ENCODE data around the gene PVR.
"Not testable (repeated sequence)": the region's sequence is repeated elsewhere in the genome, so short reads cannot be mapped to it uniquely, and the experiment has no call there.

The PVR gene

DNA sequence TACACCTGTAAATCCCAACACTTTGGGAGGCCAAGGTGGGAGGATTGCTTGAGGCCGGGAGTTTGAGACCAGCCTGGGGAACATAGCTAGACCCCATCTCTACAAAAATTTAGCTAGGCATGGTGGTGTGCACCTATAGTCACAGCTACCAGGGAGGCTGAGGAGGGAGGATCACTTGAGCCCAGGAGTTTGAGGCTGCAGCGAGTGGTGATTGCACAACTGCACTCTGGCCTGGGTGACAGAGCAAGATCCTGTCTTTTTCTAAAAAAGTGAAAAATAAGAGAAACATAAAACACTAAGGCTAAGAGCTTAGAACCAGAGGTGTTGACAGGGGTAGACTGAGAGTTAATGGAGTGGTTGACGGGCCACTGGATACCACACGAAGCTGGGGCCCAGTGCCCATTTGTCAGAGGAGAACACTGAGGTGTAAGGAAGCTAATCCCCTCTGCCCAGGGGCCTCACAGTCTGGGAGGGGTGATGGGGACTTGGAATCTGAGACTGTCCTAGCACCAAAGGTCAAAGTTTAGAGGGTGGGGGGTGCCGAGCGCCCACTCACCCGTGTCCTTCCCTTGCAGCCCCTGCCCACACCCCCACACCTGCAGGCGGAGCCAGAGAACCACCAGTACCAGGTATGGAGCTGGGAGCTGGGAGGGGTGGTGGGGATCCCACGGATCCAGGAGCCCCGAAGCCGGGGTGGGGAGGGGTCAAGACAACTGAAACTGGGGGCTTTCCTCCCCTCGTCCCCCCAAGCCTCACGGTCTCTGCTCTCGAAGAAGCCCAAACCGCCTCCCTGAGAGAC lies 38.5 kb downstream of the PVR start:
- TF ChIP-seq, protein P1, sequence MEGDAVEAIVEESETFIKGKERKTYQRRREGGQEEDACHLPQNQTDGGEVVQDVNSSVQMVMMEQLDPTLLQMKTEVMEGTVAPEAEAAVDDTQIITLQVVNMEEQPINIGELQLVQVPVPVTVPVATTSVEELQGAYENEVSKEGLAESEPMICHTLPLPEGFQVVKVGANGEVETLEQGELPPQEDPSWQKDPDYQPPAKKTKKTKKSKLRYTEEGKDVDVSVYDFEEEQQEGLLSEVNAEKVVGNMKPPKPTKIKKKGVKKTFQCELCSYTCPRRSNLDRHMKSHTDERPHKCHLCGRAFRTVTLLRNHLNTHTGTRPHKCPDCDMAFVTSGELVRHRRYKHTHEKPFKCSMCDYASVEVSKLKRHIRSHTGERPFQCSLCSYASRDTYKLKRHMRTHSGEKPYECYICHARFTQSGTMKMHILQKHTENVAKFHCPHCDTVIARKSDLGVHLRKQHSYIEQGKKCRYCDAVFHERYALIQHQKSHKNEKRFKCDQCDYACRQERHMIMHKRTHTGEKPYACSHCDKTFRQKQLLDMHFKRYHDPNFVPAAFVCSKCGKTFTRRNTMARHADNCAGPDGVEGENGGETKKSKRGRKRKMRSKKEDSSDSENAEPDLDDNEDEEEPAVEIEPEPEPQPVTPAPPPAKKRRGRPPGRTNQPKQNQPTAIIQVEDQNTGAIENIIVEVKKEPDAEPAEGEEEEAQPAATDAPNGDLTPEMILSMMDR (IDR thresholded peaks at IDR 0.05; ENCODE audit: borderline replicate concordance, insufficient read depth, low read depth, low read length): no peak
- H3K4me3 ChIP-seq (ENCODE audit: low read depth, low read length): no peak overlapping the region

DNA sequence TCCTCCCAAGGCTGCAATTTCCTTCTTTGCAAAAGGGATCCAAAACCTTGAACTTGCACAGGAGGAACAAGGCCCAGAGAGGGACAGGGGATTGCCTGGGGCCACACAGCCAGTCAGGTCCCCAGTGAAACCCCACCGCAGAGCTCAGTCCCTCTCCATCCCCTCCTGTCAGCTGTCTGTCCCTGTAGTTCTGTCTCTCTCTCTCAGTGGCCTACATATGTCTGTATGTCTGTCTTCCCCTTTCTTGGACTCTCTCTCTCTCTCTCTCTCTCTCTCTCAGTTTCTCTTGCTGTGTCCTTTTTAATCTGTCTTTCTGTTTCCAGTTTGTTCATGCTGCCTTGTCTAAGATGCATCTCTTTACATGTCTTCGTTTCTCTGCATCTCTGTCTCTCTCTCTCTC lies 39.1 kb downstream of the PVR start:
- no peak overlapping the region for H3K4me3 ChIP-seq (ENCODE audit: low read depth, low read length)
- TF ChIP-seq, protein P1 (IDR thresholded peaks at IDR 0.05; ENCODE audit: borderline replicate concordance, insufficient read depth, low read depth, low read length): no peak

DNA sequence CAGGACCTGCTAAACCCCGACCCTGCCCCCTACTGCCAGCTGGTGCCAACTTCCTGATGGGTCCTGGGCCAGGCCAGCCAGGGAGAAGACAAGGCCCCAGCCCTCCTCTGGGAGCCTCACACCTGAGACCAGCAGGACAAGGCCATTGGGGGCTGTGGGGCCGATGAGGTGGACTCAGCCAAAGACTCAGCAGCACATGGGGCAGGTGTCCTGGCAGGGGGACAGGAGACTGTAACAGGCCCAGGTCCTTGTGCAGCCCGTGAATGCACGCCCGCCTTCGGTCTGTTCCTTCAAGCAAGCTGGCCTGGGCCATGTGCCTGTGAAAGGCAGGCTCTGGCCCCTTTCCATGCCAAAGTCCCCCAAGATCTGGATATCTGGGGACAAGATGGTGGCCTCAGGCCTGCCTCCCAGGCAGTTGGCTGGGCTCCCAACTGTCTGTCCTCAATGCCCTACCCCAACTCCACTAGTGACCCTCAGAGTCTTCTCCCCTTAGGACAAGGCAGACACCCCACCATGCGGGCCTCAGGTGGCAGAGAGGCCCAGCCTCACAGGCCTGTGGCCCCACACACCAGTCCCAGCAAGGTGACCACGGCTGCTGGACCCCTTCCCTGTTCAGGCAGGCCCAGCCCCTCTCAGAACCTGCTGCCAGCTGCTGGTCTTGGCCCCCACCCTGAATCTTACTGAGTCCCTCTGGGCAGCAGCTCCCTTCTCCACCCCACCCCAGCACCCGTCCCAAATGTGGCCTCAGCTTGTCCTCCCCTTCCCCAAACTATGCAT lies 39.9 kb downstream of the PVR start:
- TF ChIP-seq, protein P1 (IDR thresholded peaks at IDR 0.05; ENCODE audit: borderline replicate concordance, insufficient read depth, low read depth, low read length): no peak
- no peak overlapping the region for H3K4me3 ChIP-seq (ENCODE audit: low read depth, low read length)

DNA sequence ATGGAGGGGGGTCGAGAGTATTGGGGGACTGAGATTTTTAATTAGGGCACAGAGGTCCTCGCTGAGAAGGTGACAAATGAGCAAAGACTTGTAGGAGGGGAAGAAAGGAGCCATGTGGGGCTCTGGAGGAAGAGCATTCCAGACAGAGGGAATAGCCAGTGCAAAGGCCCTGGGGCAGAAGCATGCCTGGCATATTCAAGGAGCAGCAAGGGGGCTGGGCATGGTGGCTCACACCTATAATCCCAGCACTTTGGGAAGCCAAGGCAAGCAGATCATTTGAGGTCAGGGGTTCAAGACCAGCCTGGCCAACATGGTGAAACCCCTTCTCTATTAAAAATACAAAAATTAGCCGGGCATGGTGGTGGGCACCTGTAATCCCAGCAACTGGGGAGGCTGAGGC lies 40.7 kb downstream of the PVR start:
- not testable (repeated sequence) for H3K4me3 ChIP-seq (ENCODE audit: low read depth, low read length)

DNA sequence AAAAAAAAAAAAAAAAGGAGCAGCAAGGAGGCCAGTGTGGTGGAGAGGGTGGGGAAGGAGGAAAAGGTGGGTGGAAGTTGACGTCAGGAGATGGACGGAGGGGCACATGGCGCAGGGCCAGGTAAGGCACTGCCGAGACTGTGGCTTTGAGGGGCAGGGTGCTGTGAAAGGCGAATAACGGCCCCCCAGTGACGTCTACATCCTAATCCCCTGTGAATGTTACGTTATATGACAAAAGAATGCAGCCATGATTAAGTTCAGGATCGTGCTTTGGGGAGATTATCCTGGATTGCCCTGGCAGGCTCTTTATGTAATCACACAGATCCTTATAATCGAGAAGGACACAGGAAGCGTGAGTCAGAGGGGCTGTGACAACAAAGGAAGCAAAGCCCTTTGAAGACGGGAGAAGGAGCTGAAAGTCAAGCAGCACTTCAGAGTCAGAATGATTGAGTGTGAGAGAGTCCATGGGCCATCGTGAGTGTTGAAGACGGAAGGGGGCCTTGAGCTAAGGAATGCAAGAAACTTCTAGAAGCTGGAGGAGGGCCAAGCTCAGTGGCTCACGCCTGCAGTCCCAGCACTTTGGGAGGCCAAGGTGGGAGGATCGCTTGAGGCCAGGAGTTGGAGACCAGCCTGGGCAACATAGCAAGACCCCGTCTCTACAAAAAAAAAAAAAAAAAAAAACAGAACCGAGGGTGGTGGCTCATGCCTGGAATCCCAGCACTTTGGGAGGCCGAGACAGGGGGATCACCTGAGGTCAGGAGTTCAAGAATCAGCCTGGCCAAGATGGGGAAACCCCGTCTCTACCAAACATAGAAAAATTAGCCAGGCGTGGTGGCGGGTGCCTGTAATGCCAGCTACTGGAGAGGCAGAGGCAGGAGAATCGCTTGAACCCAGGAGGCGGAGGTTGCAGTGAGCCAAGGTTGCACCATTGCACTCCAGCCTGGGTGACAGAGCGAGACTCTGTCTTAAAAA lies 41.5 kb downstream of the PVR start:
- TF ChIP-seq, protein P1 (IDR thresholded peaks at IDR 0.05; ENCODE audit: borderline replicate concordance, insufficient read depth, low read depth, low read length): no peak
- no peak overlapping the region for H3K4me3 ChIP-seq (ENCODE audit: low read depth, low read length)

DNA sequence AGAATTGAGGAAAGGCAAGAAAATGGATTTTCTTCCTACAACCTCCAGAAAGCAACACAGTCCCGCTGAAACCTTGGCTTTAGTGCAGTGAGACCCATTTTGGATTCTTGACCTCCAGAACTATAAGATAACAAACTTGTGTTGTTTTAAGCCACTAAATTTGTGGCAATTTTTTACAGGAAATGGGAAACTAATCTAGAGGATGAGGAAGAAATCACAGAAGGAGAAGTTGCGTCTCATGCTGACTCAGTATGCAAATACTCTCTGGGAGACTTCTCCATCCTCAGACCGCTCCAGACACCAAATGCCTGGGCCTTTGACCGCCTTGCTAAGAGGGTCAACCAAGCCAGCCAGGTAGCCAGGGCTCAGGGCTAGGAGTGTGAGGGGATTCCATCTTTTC lies 42.2 kb downstream of the PVR start:
- H3K4me3 ChIP-seq (ENCODE audit: low read depth, low read length): no peak overlapping the region
- TF ChIP-seq, protein P1 (IDR thresholded peaks at IDR 0.05; ENCODE audit: borderline replicate concordance, insufficient read depth, low read depth, low read length): no peak

DNA sequence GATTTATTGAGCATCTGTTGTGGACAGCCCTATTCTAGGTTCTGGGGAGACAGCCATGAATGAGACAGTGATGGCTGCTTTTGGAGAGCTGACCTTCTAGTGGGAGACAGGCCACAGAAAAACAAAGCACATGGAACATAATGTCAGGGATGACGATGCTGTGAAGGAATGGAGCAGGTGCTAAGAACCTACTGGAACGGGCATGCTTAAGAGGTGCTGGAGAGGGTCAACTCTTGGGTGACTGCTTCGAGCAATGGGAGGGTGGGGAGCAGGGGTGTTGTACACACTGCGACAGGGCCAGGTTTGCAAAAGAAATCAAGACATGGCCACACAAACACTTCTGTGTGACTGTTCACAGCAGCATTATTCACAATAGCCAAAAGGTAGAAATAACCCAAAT lies 43.2 kb downstream of the PVR start:
- H3K4me3 ChIP-seq (ENCODE audit: low read depth, low read length): no peak overlapping the region
- TF ChIP-seq, protein P1 (IDR thresholded peaks at IDR 0.05; ENCODE audit: borderline replicate concordance, insufficient read depth, low read depth, low read length): no peak
